Activated T-helper 1 cell treated with Interleukin-2 at 50 U/mL for 16 hours (primary cell): Measurements from ENCODE around the gene SCTR.

Experiments used
- DNase-seq: peaks from one replicate; pipeline ENCODE4 v3.0.0-alpha.2; 2020; ENCODE audit warnings: low read depth

The SCTR gene

GRCh38 chr2:119429225-119429981 is 94.9 kb downstream of the SCTR start:
- no peak for DNase-seq

DNA sequence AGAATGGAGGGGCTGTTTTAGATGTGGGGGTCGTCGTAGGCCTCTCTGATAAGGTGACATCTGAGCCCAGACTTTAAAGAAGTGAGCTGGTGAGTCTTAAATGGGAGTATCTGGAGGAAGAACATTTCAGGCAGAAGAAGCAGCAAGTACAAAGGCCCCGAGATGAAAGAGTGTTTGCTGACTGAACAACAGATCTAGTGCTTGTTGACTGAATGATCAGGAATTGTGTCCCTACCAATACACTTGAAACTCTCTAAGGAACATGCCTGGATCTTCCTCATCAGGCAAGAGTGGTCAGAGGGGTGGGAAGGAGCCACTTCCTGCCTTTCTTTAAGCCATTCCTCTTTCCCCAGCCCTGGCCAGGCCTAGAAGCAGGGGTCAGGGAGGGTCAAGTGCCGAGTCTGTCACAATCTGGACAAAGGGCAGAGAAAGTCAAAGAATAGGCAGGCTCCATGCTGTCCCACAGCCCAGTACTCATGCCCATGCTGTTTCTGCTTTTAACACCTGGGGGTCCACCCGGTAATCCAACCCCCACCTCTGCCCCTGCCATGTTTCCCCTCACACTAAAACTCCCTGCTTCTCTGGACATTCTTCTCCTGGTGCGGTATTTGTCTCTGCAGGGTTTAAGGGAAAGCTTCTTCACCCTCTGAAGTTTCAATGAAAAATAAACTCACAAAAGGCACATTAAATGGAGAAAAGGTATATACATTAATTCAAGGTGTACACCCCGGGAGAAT is 95.6 kb downstream of the SCTR start:
- DNase-seq = no peak

DNA sequence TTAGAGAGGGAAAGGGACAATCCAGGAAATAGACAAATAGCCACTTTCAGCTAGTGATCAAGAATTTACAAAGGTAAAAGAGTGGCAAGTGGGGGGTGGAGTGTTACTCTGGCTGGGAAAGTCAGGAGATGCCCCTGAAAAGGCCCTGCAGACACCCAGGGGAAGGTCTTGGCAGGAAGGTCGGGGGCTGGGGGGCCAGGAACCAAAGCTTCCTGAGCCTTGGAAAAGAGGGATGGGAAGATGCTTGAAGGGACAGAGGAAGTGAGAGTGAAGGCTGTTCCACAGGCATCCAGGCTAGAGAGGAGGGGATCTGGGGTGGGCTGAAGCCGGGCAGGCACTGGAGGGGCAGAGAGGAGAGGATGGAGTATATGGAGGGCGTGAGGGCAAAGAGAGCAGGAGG is 96.5 kb downstream of the SCTR start:
- DNase-seq = no peak

DNA sequence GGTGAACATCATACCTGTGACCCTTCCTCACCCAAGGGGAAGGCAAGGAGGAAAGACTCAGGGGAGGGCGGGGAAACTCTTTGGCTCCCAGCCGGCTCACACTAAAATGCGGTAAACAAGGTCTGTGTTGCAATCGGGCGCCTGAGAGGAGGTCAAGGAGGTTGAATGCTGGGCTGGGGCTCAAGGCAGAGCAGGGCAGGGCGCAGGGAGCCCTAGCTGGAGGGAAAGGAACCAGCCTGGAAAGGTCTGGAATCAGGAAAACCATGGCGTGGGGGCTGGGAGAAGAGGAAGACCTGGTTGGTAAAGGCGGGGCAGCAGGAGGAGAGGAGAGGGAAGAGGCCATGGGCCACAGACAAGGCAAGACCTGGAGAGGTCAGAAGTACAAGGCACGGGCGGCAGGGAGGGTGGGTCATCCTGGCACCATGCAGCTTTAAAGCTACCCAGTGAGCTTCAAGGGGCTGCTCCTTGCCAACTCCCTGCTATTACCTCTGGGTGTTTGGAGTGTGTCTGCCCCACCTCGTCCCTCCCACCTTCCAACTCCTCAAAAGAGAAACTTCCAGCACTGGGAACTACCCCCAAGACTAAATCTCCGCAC is 97.4 kb downstream of the SCTR start:
- DNase-seq = no peak

GRCh38 chr2:119426396-119426675 is 97.9 kb downstream of the SCTR start:
- no peak for DNase-seq

GRCh38 chr2:119425620-119426395 is 98.5 kb downstream of the SCTR start:
- no peak for DNase-seq

DNA sequence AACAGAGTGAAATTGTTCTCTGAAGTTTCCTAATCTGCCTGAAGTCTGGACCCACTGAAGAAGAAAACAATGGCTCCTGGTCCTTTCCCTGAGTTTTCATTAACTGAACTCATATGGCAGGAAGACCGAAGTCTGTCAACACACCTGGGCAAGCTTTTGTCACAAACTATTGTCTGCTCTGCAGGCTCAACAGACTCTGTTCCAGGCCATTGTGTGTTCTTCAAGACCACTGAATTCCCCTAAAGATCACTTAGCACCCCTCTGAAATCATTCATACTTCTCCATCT is 99.2 kb downstream of the SCTR start:
- DNase-seq = no peak

- DNase-seq = no peak
These were observed 99.8 kb downstream of the SCTR start for GRCh38 chr2:119424284-119425118.

DNA sequence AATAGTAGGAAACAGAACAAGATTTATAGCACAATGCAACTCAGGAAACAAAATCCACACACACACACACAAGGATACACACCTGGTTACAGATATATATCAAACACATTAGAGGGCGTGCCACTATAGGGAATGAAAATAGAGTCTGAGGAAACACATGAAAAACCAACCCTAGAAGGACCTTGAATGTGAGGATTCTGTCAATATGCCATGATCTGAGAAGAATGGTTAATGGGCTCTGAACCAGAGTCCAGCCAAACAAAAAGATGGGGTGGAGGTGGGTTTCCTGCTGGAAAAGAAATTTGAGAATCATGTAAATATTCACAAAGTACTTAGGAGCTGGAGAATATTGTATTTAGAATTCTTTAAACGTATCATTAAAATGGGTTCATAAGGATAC is 100.5 kb downstream of the SCTR start:
- no peak for DNase-seq

- no peak for DNase-seq
These were observed 101.2 kb downstream of the SCTR start for GRCh38 chr2:119423108-119423444.

DNA sequence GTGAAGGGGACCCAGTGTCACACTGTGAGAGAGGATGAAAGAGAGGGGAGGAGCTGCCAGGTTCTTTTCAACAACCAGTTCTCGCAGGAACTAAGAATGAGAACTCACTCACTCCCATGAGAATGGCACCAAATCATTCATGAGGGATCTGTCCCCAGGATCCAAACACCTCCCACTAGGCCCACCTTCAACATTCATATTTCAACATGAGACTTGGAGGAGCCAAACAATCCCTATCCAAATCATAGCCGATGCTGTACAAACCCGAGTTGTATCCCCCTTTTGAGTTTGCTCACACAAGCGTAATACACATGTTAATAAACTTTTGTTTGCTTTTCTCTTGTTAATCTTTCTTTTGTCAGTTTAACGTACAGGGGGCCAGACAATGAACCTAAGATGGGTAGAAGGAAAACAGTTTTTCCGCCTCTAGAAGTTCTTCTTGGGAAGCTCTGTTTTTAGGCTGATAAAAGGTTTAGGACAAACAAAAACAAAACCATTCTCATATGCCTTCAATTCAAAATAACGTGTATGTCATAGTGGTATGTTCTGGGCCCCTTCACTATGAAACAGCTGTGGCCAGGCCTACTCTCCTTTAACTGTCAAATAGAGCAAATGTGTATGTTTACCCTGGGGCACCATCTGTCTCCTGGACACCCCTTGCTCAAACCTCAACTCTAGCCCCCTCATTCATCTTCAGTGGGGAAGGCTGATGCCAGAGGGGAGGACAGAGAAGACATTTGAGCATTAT is 101.7 kb downstream of the SCTR start:
- no peak for DNase-seq

DNA sequence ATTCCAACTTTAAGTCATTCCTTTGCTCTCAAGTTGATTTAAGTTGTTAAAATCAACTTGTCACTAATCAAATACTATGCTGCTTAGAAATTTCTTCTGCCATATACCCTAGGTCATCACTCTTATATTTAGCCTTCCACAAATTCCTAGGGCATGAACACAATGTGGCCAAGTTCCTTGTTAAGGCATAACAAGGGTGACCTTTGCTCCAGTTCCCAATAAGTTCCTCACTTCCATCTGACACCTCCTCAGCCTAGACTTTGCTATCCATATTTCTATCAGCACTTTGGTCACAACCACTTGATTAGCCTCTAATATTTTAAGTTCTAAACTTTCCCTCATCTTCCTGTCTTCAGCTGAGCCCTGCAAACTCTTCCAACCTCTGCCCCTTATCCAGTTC is 102.5 kb downstream of the SCTR start:
- DNase-seq = no peak

- no peak for DNase-seq
These were observed 103.0 kb downstream of the SCTR start for GRCh38 chr2:119421304-119421703.

- DNase-seq = no peak
These were observed 104.3 kb downstream of the SCTR start for GRCh38 chr2:119419803-119420508.

DNA sequence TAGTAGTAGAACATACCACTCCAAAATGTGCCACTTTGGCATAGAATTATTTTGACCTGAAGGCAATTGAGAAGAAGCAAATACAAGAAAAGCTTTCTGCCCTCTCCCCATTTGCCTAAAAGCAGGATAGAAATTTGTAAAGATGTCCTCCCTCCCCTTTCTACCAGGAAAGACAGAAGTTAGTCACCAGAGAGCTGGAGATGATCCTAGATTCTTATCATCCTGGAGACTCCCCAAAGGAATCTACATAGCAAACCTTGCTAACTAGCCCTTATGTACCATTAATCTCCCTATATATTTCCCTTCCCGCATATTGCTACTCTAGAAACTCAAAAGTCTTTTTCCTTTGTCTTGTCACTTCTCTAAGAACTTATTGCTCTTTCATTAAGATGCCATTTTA is 105.2 kb downstream of the SCTR start:
- no peak for DNase-seq

GRCh38 chr2:119417908-119418307 is 106.4 kb downstream of the SCTR start:
- DNase-seq = no peak

DNA sequence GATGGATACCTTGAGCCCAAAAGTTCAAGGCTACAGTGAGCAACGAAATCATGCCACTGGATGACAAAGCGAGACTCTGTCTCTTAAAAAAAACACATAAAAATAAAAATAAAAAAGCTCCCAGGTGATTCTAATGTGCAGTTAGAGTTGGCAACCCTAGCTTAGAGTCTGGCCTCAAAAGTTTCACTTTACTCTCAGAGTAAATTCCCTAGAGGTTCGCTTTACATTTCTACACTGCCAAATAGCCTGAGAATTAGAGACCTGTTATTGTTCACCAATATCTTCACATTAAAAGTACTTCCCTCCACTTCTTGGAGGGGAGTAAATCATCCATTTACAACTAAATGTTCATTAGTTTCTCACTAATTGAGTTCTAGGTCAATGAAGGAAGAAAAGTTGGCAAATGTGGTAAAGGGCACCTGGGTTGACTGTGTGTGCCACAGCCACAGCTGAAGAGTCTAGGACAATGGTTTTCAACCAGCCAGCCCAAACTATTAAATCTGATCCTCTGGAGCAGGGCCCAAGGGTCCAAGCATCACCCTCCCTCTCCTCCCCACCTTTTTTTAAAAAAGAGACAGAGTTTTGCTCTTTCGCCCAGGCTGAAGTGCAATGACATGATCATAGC is 107.9 kb downstream of the SCTR start:
- DNase-seq = no peak

GRCh38 chr2:119415630-119416029 is 108.7 kb downstream of the SCTR start:
- no peak for DNase-seq

DNA sequence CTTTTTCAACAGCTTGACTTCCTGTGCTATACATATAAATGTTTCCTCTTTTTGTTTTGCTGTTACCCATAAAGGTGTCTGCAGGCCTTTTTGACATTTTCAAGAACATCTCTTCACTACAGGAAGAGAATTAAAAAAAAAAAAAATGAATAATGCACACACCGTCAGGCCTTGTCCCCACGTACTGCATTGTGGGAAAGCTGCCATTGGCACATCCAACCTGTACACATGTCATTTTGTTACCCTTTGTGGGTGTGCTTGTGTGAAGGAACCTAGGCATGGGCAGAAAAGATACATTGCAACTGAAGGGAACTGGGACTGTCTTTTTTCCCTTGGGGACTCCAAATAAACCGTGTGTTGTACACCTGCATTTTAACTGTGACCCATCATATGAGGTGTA is 109.4 kb downstream of the SCTR start:
- DNase-seq = no peak

DNA sequence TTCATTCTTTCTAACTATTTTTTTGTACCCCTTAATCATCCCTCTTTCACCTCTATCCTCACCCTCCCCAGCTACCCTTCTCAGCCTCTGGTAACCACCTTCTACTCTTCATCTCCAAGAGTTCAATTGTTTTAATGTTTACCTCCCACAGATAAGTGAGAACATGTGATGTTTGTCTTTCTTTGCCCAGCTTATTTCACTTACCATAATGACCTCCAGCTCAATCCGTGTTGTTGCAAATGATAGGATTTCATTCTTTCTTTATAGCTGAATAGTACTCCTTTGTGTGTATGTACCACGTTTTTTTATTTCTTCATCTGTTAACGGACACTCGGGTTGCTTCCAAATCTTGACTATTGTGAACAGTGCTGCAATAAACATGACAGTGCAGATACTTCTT is 114.8 kb downstream of the SCTR start:
- no peak for DNase-seq
